Gastrocnemius medialis (tissue), 4 donors: Measurements from ENCODE around the gene TWSG1. TPM values are rescaled to one million over a fixed set of nuclear protein-coding genes. Genes with fewer than 3 reads are reported as not detected.

ENCODE experiments used
- ATAC-seq, 2 donors: fragments of 150-250 bp; one replicate each; pipeline ENCODE4 v1.9.1; 2016
- DNase-seq, 2 donors: peaks; one replicate each; pipeline ENCODE4 v3.0.0-alpha.2; 2019
- H3K27ac ChIP-seq, 4 donors: fragments of 200-600 bp; sonication (generic); 1 replicate in 1 of 4; 2 replicates in 3 of 4; pipeline ENCODE4 v1.5.1; 2016 to 2018; ENCODE audit warnings: mild to moderate bottlenecking in 2 of 4, moderate library complexity in 1 of 4
- H3K27me3 ChIP-seq, 3 donors: fragments of 200-600 bp; sonication (generic) in 2 of 3; 1 replicate in 1 of 3; 2 replicates in 2 of 3; pipeline versions ENCODE4 v1.5.1 to v1.6.0; 2016 to 2019; ENCODE audit warnings: mild to moderate bottlenecking in 1 of 3, moderate library complexity in 1 of 3
- H3K36me3 ChIP-seq, 2 donors: fragments of 200-600 bp; sonication (generic) in 1 of 2; one replicate each; pipeline ENCODE4 v1.5.1; 2017 to 2018
- H3K4me1 ChIP-seq, 2 donors: fragments of 200-600 bp; sonication (generic) in 1 of 2; one replicate each; pipeline ENCODE4 v1.5.1; 2016 to 2017; ENCODE audit warnings: mild to moderate bottlenecking in 2 of 2
- H3K4me3 ChIP-seq, 4 donors: fragments of 200-600 bp; sonication (generic) in 3 of 4; 1 replicate in 1 of 4; 2 replicates in 3 of 4; pipeline ENCODE4 v1.5.1; 2016 to 2019; ENCODE audit warnings: mild to moderate bottlenecking in 2 of 4
- H3K9me3 ChIP-seq, 3 donors: fragments of 200-600 bp; sonication (generic) in 2 of 3; 1 replicate in 1 of 3; 2 replicates in 2 of 3; pipeline ENCODE4 v1.5.1; 2016 to 2019
- POLR2A ChIP-seq, 2 donors: fragments of 450-650 bp; IDR thresholded peaks; one replicate each; pipeline ENCODE4 v1.6.1; 2017; ENCODE audit warnings: antibody characterized with exemption in 2 of 2, mild to moderate bottlenecking in 2 of 2, moderate library complexity in 2 of 2
- in situ Hi-C, 4 donors: fragments of 200-750 bp; cut with MboI; loops; one replicate each; pipeline versions ENCODE4 v1.15.0 to v1.8.0; 2017; ENCODE audit warnings: low sequenced_read_pairs in 4 of 4
- intact Hi-C: fragments of 100-400 bp; cut with DNase I; formaldehyde crosslinking; loops from one replicate; pipeline ENCODE4 v1.15.1; 2023; ENCODE audit warnings: low total_unique reads
- total RNA-seq, 4 donors: library from RNA; depleted of rRNA; stranded (reverse); fragments of >200 nt; gene quantifications; one replicate each; pipeline versions ENCODE4 v1.1.0 to v1.2.3, GENCODE V29; 2016
- TF ChIP-seq, protein P1 (sequence below), 5 experiments: fragments of 450-650 bp in 3 of 5; fragments of 200-600 bp in 2 of 5; sonication (generic) in 2 of 5; IDR thresholded peaks in 4 of 5; conservative IDR thresholded peaks in 1 of 5; 1 replicate in 4 of 5; 2 replicates in 1 of 5; pipeline ENCODE4 v1.5.1; 2016 to 2019; ENCODE audit warnings: antibody characterized with exemption in 5 of 5, mild to moderate bottlenecking in 3 of 5, moderate library complexity in 3 of 5

Gene TWSG1
- total RNA-seq, 4 donors from 2014 or later = 5.3 to 9.5 (median 8.1) TPM

DNA sequence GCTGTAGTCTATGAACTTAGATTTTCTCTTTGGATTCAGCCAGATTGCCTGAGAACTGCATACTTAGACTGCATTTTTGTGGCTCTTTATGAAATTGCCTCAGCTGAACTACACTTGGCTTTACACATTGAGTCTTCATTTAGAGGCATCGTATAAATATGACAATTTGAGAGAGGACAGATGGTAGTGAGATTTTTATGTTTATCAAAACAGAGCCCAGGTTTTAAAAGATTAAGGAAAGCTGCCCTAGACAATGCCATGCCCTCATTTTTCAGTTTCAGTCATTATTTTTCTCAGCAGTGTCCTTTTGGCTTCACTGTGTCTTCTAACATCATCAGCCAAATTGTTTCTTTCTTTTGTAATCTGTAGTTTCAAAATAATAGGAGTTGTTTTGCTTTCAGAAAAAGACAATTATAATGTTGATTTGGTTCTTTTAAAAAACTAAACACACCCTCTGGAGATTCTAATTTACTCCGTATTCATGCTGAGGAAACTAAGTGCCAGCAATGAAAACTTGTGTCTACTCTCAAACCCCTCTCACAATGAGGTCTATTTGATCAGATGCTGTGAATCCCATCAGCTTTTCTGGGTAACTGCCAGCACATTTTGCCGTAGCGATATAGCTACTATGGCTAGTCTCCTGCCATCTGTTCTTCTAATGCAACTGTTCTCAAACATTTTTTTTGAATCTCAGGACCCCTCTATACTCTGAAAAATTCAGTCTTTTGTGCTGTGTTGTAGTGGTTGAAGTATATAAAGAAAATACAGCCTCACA, 46.2 kb downstream of the TWSG1 start:
- Histone ChIP-seq H3K4me1 (no peaks in the 10 kb centered on the region), H3K4me3 (no peak overlapping the region), H3K36me3 (no peaks in the 10 kb centered on the region), H3K27me3 (no peaks in the 10 kb centered on the region), H3K27ac (no peak overlapping the region), H3K9me3 (no peaks in the 10 kb centered on the region)
- intact Hi-C loops = no loop called here
- no peak for ATAC-seq
- TF ChIP-seq, protein P1, sequence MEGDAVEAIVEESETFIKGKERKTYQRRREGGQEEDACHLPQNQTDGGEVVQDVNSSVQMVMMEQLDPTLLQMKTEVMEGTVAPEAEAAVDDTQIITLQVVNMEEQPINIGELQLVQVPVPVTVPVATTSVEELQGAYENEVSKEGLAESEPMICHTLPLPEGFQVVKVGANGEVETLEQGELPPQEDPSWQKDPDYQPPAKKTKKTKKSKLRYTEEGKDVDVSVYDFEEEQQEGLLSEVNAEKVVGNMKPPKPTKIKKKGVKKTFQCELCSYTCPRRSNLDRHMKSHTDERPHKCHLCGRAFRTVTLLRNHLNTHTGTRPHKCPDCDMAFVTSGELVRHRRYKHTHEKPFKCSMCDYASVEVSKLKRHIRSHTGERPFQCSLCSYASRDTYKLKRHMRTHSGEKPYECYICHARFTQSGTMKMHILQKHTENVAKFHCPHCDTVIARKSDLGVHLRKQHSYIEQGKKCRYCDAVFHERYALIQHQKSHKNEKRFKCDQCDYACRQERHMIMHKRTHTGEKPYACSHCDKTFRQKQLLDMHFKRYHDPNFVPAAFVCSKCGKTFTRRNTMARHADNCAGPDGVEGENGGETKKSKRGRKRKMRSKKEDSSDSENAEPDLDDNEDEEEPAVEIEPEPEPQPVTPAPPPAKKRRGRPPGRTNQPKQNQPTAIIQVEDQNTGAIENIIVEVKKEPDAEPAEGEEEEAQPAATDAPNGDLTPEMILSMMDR (IDR thresholded peaks at IDR 0.05 in 4 of 5, conservative IDR thresholded peaks at IDR 0.05 in 1 of 5) = no peak
- TF ChIP-seq POLR2A (IDR thresholded peaks at IDR 0.05) = no peak
- in situ Hi-C loops = no loop called here
- no peak for DNase-seq

- Histone ChIP-seq H3K4me3 (no peak overlapping the region), H3K4me1 (no peaks in the 10 kb centered on the region), H3K9me3 (no peaks in the 10 kb centered on the region), H3K27me3 (no peaks in the 10 kb centered on the region), H3K36me3 (peaks cover 0 to 12% of the 10 kb centered on the region in 2 donors), H3K27ac (no peak overlapping the region)
- ATAC-seq (no peak), DNase-seq (no peak)
- in situ Hi-C loops (no loop called here), intact Hi-C loops (no loop called here)
- TF ChIP-seq, protein P1 (IDR thresholded peaks at IDR 0.05 in 4 of 5, conservative IDR thresholded peaks at IDR 0.05 in 1 of 5) = no peak
- no peak for TF ChIP-seq POLR2A (IDR thresholded peaks at IDR 0.05)
Observed at GRCh38 chr18:9386879-9387278, 52.3 kb downstream of the TWSG1 start.

DNA sequence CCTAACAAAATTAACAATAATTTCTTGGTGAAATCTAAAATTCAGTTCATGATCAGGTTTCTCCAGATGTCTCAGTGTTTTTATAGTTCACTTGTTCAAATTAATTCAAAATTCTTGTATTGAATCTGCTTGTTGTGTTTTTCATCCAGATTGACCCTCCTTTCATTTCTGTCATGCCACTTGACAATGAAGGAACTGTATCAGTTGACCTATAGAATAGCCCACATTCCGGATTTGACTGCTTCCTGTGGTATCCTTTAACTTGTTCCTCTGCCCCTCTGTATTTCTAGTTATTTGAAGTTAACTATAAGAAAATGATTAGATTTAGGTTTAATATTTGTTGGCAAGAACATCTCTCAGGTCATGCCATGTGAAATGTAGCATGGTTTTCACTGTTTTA, 53.3 kb downstream of the TWSG1 start:
- no peak for DNase-seq
- TF ChIP-seq POLR2A (IDR thresholded peaks at IDR 0.05) = no peak
- TF ChIP-seq, protein P1 (IDR thresholded peaks at IDR 0.05 in 4 of 5, conservative IDR thresholded peaks at IDR 0.05 in 1 of 5) = no peak
- H3K4me3 ChIP-seq = no peak overlapping the region
- H3K27me3 ChIP-seq = no peaks in the 10 kb centered on the region
- in situ Hi-C loops = no loop called here
- peaks cover 0 to 12% of the 10 kb centered on the region in 2 donors for H3K36me3 ChIP-seq
- H3K4me1 ChIP-seq = no peaks in the 10 kb centered on the region
- H3K9me3 ChIP-seq = no peaks in the 10 kb centered on the region
- no peak for ATAC-seq
- H3K27ac ChIP-seq = no peak overlapping the region
- intact Hi-C loops = no loop called here

DNA sequence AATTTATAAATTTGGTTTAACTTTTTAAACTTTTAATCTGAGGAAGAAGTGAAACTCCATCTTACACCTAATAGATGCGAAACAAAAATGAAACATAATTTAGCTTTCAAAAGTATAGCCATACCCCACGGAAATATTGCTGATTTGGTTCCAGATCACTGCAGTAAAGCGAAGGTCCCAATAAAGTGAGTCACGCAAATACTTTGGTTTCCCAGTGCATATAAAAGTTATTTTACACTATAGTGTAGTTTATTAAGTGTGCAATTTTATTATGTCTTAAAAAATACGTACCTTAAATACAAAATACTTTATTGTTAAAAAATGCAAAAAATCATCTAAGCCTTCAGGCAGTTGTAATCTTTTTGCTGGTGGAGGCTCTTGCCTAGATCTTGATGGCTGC, 55.1 kb downstream of the TWSG1 start:
- Histone ChIP-seq H3K4me1 (no peaks in the 10 kb centered on the region), H3K36me3 (peaks cover 0 to 12% of the 10 kb centered on the region in 2 donors), H3K4me3 (no peak overlapping the region), H3K9me3 (no peaks in the 10 kb centered on the region), H3K27me3 (no peaks in the 10 kb centered on the region), H3K27ac (no peak overlapping the region)
- TF ChIP-seq, protein P1 (IDR thresholded peaks at IDR 0.05 in 4 of 5, conservative IDR thresholded peaks at IDR 0.05 in 1 of 5) = no peak
- no peak for TF ChIP-seq POLR2A (IDR thresholded peaks at IDR 0.05)
- intact Hi-C loops (no loop called here), in situ Hi-C loops (no loop called here)
- no peak for DNase-seq
- ATAC-seq = no peak
